CD4-positive, alpha-beta T cell treated with Interleukin-4 for 4 hours (primary cell): ENCODE measurements around the gene DKK3.

Experiments used
- DNase-seq: peaks from one replicate; pipeline ENCODE4 v3.0.0-alpha.2; 2020

Gene DKK3

DNA sequence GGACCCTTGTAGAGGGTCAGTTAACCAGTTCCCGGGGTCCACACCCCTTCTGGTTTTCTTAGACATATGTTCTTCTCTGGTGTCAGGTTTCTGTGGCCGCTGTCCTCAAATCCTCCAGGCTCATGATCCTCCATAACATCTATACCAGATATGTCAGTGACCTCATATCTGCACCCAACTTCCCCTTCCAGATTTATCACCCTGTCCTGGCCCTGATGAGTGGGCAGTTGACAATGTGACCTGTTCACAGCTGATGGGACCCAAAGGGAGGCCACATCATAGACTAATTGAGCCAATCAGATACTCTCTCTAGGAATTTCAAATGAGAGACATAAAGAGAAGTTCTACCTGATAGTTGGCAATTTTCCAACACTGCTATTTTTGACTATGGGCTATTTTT, 5.1 kb downstream of the DKK3 start:
- DNase-seq: no peak

DNA sequence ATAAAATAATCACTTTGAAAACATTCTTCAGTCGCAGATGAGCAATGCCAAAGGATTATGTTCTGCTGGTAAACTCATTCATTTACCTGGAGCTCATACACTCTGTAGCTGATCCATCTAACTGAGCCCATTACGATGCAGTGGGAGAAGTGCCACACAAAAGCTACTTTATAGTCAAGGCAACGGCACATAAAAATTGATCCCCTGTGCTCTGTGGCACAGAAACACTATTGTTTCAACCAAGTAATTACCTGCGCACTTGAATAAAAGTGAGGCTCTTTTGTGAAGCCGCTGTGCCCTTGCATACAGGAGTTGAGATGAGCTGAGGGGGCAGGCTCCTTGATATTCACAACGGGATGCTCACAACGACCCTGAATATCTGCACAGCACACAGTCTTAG, 7.2 kb downstream of the DKK3 start:
- DNase-seq: no peak

DNA sequence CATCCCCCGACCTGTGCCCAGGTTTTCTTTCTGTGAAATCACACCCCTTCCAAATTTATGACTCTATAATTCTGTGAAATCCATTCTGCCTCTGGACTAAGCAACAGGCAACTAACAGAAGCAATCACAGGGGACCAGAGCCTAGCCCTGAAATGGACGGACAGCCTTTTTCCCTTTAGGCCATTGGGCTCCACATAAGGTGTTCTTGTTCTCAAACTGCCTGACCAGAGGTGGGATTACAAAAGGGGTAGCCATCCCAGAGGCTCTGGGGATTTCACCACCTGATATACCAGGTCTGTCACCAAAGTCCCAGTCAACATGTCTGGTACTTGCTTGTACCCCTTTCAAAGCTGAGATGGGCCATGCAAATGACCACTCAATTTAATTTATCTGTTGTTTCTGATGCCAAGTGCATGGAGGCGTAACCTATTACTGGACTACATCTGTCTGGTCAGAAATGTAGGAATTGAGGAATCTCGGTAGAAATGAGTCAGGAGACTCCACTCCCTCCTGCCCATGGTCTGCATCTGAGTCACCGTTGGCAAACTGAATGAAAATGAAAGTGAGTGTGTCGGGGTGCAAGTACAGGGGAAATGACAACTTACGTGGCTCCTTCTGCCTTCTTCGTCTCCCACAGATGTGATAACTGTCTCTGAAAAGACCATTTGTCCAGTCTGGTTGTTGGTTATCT, 10.2 kb downstream of the DKK3 start:
- DNase-seq: peak; percentile 16

DNA sequence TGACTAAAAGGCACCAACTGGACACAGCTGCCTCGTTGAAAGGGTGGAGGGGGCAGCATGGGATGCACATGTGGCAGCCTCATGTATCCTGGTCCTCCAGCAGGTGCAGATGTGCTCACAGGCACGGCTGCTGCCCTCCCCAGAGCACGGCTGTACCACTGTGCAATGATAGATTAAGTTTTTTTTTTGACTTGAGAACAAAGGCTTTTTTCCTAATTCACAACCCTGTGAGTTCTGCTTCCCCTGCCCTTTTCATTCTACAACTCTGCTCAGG, 11.4 kb downstream of the DKK3 start:
- DNase-seq: no peak

DNA sequence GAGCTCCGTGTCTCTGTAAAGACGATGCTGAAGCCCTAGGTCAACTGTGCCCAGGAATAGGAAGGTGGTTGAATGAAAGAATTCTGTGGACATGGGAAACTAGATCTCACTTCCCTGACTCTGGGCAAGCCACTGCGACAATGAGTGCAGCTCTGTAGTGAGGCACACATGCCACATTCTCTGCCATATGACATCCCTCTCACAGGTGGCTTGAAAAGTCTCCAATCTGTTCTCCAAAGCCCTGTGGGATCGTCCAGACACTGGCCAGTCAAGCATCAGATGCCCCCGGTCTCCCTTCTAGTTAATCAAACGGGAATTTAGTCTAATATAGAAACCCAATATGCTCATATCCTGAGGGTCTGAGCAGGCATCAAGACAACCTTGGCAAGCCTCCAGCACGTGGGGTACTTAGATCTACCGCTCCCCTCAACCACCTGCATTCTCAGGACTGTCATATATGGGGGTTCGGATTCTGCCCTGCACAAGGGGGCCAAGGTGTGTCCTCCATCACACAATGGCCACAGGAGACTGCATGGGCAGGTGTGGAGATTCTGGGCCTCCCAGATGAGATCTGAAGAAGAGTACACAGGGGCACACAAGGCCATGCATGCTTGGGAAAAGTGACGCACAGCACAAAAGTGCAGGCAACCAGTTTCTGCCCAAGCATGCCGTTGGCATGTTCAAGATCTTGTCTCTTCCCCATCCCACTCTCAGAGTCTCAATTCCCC, 11.9 kb downstream of the DKK3 start:
- DNase-seq: no peak

DNA sequence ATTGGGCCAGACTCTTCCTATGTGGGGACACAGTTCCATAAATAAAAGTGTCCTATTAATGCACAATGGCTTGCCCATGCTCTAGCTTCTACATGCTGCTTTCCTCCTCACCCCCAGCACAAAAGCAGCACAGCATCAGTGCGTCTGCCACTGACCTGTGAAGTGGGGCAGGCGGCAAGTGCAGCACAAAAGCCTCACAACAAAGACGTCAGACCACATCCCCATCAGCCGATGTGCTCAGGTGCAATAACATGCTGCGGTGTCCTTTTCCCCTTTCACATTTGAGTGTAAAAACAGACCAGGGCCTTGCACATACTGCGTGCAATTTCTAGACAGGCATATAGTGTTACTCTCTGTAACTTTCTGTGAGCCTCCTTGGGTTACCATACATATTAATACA, 12.8 kb downstream of the DKK3 start:
- peak; percentile 37 for DNase-seq

DNA sequence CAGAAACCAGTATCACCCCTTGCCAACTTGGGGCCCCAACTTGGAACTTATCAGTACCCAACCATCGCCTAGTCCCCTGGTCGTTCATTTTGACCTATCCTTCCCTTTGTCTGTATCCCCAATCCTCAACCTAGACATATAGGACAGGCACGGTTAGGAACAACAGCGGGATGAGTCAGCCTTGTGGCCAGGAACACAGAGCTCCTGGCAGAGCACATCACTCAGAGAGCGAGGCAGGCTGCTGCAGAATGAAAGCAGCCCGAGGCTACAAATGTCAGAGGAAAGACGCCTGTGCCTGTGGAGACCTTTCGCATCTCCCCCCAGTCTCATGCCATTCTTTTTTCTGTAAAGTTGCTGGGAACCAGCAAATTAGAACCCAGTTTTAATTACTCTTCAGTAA, 14.6 kb downstream of the DKK3 start:
- no peak for DNase-seq

DNA sequence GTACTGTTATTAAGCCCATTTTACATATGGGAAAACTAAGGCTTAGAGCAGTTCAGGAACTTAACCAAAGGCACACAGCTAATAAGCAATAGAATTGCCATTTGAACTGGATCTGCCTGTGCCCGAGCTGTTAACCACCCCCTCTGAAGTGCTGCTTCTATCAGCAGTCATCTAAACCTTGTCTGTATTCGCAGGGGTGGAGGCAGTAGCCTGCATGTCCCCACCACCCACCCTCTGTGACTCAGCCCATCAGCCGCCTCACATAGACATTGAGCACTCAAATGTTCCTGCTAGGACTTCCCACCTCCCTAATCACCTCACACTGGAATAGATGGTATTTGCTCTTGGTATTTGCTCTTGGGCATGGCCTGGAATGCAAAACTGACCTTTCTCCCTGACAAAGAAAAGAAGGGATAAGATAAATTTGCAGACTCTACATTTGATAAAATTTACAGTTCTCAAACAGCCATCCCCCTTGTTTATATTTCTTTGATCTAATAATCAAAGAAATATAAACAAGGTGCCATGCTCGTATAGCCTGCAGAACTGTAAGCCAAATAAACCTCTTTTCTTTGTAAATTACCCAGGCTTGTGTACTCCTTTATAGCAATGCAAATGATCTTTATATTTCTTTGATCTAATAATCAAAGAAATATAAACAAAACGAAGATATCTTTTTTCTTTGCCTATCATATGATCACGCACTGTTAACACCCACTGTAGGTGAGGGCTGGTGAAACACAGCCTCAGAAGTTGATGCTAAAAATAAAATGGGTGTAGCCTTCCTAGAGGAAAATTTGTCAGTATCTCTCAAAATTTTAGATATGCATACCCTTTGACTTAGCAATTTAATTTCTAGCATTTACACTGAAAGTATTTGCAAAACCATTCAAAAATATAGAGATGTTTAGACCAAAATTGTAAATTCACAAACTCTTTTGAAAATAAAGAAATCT, 15.9 kb downstream of the DKK3 start:
- no peak for DNase-seq

DNA sequence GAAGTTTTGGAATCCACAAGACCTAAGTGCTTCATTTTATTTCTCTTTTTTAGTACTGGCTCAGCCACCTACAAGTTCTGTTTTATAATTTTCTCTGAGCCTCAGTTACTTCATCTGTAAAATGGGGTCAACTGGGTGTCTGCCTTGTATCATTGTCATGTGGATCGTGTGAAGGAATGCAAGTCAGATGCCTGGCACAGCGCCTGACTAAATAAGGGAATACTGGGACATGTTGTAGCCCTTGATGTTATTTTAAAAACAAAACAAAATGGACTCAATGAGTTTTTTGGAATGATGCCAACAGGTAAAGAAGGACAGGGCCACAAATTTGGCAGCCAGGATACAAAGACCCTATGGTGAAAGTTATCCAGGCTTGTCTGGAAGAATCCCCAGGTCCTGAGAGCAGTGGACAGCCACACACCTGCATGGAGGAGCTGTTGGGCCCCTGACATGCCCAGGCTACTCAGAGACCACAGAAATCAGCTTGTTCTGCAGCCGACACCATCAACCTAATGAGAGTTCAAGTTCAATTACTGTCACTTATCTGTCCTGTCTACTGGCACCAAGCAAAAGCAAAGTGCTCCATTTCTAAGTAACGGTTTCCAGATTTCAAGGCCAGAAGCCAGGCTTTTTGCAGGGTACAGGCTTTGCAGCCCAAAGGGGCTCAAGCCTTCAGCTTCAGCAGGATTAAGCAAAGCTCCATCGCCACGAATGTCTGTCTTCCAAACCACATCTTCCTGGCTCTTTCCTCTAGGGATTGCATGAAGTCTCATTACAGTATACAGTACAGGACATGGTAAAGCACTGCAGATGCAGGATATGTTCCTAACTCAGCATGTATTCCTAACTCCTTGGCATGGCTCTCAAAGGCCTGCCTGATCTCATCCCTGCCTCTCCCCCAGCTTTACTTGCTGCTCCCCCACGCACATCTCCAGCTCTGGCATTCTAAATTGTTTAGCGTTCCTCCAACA, 18.4 kb downstream of the DKK3 start:
- no peak for DNase-seq

DNA sequence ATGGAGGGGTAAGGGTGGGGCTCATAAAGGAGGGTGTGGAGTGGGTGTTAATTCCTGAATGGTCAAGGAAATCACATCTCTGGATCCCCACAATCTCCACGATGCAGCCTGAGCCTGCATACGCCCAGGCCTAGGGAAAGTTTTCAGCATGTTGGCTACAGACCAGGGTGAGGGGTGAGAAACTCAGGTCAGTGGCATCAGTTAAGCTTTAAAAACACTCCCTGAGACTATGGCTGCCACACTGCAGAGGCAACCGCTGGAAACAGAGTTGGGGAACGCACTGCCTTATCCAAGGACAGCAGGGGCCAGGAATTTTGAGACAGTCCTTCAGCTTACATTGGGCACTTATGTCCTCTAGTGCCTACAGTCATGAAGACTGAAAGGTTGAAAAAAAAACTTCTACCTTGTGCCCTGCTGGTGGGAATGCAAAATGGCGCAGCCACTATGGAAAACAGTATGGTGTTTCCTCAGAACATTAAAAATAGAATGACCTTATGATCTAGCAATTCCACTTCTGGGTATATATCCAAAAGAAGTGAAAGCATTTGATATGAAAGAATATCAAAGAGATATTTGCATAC, 19.7 kb downstream of the DKK3 start:
- no peak for DNase-seq

DNA sequence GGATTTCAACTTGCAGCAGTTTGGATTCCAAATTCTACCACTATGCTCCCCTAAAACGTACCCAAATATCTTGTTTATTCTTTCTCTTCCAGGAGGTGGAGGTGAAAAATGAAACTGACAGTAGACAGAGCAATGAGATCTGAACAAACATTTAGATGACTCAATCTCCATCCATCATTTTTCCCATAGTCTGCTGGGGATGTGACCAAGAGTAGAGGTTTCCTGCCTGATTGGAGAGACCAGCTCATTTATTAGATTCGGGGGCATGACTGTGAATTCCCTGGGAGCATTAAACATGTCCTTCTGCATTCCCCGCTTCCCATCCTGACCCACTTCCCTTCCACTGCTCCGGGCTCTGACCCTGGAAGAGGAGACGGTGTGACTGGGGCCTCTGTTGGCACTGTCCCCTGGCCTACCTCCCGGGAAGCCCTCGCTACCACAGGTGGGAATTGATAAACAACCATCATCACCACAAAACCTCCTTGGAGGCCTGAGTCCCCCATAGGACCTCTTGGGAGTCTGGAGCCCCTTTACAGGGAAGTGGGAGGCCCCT, 20.3 kb downstream of the DKK3 start:
- DNase-seq: no peak

DNA sequence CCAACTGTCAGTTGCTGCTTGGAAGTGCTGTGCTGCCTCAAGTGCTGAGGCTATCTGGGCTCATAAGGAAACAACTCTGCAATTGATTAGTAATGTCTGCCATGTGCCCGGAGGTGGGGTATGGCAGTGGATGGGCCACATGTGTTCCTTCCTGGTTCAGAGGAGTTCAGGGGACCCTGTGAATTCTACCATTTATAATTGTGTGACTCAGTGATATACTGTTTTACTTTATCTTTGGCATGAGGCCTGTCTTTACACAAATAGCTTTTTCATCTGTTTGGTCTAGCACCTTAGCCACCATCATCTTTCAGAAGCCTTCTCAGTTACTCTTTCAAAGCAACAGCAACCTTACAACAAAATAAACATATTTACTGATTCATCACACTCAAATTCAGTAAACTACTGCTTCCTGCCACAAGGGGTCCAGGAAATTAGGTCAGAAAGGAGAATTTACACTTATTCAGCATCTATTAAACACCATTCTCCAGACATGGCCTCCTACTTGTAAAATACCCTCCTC, 20.9 kb downstream of the DKK3 start:
- DNase-seq: peak; percentile 41

DNA sequence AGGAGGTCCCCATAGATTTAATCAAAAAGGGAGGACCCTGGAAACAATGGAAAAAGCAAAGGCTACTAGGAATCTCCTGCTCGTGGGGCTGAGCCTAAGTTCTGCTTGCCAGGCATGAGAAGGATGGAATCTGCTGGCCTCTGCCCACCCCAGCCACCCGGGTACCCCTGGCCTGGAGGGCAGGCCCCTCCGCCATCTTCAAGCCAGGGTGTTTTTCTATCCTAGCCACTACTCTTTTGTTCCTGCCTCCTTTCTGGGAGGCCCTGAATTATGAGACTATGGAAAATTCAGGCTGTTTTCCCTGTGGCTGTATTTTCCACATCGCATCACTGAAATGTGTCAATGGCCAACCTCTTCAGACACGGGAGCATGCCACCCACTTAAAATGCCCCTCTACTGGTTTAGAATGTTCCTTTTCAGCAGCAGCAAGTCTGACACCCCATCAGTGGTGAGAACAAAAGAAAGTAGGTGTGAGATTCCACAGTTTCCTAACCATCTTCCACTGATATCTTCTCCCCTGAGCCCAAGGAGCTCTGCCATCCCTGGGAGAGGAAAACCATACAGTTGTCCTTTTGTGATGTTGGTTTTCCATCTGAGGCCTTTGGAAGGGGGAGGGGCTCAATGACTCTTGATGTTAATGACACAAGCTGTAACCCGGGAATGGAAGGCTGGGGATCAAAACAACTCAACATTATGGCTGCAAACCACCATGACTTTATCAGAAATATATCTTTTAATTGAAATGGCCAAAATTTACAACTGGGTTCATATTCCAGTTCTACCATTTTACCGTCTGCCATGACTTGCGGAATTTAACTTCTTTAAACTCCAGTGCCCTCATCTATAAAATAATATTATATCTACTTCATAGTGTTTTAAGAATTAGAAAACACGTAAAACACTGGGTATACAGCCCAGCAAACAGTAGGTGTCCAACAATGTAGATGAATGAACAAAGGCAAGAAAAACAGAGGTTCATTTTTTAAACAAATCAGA, 22.2 kb downstream of the DKK3 start:
- no peak for DNase-seq

DNA sequence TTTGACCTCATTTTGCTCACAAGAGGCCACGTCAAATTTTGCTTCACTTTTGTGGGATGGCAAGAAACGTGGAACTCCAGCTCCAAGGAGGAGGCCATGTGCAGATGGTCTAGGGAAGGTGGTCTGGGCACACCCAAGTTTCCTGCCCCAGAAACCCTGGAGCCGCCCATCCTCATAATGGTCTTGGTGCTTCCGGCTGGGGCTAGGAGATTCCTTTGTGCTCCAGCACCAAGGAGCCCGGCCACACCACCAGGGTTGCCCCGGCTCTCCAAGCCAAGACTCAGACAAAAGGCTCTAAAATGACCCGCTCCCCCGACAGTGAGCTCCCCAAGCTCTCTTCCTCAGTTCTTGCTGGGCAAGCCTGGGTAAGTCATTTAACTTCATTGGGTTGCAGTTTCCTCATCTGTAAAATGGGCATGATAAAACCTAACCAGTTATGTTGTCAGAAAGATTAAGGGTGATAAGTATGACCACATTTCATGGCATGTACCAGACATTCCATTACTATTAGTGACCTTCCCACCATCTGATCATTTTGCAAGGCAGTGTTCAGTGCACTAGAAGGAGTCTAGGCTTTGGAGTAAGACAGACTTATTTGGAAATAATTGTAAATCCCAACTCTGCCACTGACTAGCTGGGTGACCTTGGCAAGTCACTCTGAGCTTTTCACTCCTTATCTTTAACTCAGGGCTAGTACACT, 23.3 kb downstream of the DKK3 start:
- DNase-seq: no peak

DNA sequence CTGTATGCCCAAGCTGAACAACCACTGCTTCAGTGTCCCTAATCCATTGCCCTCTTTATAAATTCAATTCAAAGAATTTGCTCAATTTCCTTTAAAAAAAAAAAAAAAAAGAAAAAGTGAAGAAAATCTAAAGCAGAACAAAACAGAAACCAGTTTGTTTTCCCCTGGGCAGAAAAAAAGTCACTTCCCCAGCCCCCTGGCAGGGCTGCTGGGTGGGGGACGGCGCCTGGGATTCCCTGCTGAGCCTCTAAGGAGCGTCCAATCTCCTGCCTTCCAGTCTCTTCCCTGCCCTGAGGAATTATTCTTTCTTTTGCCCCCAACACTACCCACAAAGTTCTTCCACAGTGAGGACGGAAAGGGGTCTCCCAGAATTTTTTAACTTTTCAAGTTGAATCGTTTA, 23.9 kb downstream of the DKK3 start:
- DNase-seq: no peak

DNA sequence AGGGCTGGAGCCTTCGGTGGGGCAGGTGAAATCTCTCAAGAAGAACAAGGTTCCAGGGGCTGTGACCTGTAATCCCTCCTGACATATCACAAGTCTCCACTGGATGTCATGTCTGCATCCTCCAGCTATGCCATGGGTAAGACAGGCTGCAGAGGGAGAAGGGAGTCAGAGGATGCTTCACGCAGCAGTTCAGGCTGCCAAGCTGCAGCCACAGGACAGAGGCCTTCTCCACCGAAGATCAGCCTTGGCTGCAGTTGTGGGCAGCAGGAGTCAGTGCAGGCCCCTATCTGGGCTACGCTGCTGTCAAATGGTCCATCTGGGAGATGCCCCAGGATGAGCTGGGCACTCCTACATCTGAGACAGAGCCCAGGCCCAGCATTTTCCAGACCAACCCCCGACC, 25.0 kb downstream of the DKK3 start:
- no peak for DNase-seq

DNA sequence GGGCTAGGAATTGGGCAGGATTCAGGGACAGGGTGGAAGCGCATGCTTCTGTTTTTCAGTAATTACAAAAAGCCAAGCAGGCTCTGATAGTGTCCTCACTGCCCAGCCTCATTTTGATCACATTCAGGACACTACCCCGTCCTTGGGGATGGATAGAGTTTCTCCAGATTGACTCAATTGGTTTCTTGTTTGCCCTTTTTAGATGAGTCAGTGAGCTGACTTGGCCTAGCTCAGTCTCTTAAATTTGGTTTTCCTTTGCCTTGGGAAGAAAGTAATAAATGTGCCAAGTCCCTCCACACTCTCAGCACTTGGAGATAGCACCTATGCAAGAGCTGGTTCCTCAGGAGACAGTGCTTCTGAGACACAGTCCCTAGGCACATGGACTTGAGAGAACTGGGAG, 25.5 kb downstream of the DKK3 start:
- DNase-seq: no peak

DNA sequence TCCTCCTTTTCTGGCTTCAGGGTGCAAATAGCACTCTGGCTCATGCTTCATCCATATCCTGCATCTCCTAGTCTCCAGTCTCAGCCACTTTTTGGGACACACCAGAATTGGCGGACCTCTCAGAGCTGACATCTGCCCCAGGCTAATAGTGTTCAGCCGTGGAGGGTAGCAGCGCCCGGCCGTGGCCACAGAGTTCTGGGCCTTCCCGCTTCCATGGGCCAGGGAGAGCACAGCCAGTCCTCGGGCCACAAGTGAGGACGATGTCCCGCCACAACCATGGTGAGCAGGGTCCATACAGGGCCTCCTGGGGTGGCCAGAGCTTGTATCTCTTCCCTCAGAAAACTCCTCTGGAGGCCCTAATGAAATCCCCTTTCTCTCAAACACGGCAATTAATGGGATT, 26.0 kb downstream of the DKK3 start:
- DNase-seq: no peak

DNA sequence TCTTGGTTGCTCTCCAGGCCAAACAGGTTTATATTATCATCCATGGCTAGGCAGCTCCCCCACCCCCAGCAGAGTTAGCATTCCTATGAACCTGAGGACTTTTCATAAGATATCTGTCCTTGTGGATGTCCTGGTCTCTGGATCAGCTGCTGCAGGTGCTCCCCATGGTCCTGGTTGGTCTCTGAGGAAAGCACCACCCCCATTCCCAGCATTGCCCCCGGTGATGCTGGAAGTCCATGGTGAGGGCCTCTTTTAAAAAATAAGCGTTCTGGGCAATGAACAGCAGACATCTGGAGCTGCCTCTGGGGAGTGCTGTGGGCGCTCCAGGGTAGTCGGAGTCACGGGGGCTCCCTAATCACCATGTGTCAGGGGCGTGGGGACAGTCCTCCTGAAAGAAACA, 26.6 kb downstream of the DKK3 start:
- no peak for DNase-seq

DNA sequence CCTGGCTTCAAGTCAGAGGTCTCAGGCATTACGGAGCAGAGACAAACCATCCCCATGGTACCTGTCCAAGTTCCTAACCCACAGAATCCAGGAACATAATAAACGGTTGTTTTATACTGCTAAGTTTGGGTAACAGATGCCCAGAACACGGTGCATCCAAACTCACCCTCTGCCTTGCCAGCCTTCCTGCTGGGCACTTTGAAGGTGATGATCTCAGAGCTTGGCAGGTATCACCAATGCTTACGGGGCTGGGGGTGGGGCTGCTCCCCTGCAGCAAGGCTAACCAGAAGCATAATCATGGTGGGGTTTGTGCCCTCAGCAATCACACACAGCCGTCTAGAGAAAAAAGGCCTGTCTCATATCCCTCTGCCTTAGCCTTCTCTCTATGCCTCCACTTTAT, 27.1 kb downstream of the DKK3 start:
- DNase-seq: no peak
